B cell (primary cell): ENCODE results near the gene RARB. TPM values are rescaled to one million over a fixed set of nuclear protein-coding genes. Genes with fewer than 3 reads are reported as not detected.

ENCODE experiments used
- ATAC-seq: fragments of 200-7000 bp; cut with Tn5 transposase; one replicate; pipeline ENCODE4 v1.10.0; 2021; ENCODE audit warnings: low read depth, mild to moderate bottlenecking, moderate number of reproducible peaks, moderate library complexity
- CTCF ChIA-PET: fragments of 350-600 bp; sonication (Branson Sonifier 250); formaldehyde crosslinking; loops from one replicate; lab custom pipeline; 2021; ENCODE audit warnings: antibody characterized with exemption, inconsistent platforms; lab: Charles Lee
- POLR2A ChIA-PET: fragments of 350-600 bp; sonication (Branson Sonifier 250); formaldehyde crosslinking; loops from one replicate; lab custom pipeline; 2021; ENCODE audit warnings: antibody characterized with exemption; lab: Charles Lee
- DNase-seq: peaks from one replicate; pipeline ENCODE4 v3.0.0; 2013
- H2AFZ ChIP-seq: 2 replicates; pipeline ENCODE4 v1.6.1; 2012; ENCODE audit warnings: mild to moderate bottlenecking, low read depth, low read length; ENCODE audit not compliant: insufficient read depth, poor library complexity, severe bottlenecking
- H3K27ac ChIP-seq, 2 donors: 1 replicate in 1 of 2; 2 replicates in 1 of 2; pipeline ENCODE4 v1.5.1; 2012 to 2013; ENCODE audit warnings: low read length in 2 of 2, mild to moderate bottlenecking in 2 of 2, moderate library complexity in 1 of 2
- H3K27me3 ChIP-seq, 4 experiments: fragments of 200-600 bp in 1 of 4; sonication (generic) in 1 of 4; replicated peaks in 1 of 4; 1 replicate in 2 of 4; 2 replicates in 2 of 4; pipeline versions ENCODE4 v1.6.1 to v1.7.0; 2013 to 2016; ENCODE audit warnings: low read length in 3 of 4, mild to moderate bottlenecking in 2 of 4, mixed read lengths in 1 of 4, moderate library complexity in 1 of 4; ENCODE audit not compliant: insufficient read depth in 4 of 4, control insufficient read depth in 3 of 4; ENCODE audit errors: control extremely low read depth in 1 of 4
- H3K36me3 ChIP-seq, 2 experiments: replicated peaks in 1 of 2; 1 replicate in 1 of 2; 2 replicates in 1 of 2; pipeline versions ENCODE4 v1.6.1 to v1.7.1; 2013; ENCODE audit warnings: low read length in 1 of 2; ENCODE audit not compliant: insufficient read depth in 2 of 2, control insufficient read depth in 1 of 2; ENCODE audit errors: control extremely low read depth in 1 of 2, extremely low read depth in 1 of 2
- H3K4me1 ChIP-seq, 2 donors: fragments of 200-600 bp in 1 of 2; sonication (generic) in 1 of 2; 1 replicate in 1 of 2; 2 replicates in 1 of 2; pipeline versions ENCODE4 v1.5.1 to v1.6.1; 2013 to 2017; ENCODE audit warnings: low read length in 2 of 2; ENCODE audit not compliant: control insufficient read depth in 2 of 2, insufficient read depth in 2 of 2
- H3K4me2 ChIP-seq: replicated peaks from 2 replicates; pipeline ENCODE3; 2012; ENCODE audit warnings: mild to moderate bottlenecking, low read depth, low read length; ENCODE audit not compliant: poor library complexity, severe bottlenecking
- H3K4me3 ChIP-seq, 5 experiments: fragments of 200-600 bp in 1 of 5; sonication (generic) in 1 of 5; 1 replicate in 3 of 5; 2 replicates in 2 of 5; pipeline versions ENCODE4 v1.5.1 to v1.7.0; 2011 to 2016; ENCODE audit warnings: low read length in 4 of 5, mild to moderate bottlenecking in 4 of 5, low read depth in 2 of 5, control low read depth in 1 of 5, moderate library complexity in 1 of 5; ENCODE audit not compliant: insufficient read depth in 1 of 5; ENCODE audit errors: control extremely low read depth in 1 of 5, extremely low read depth in 1 of 5
- H3K79me2 ChIP-seq: fragments of 200-600 bp; sonication (generic); one replicate; pipeline ENCODE4 v1.6.0; 2016; ENCODE audit warnings: low read length; ENCODE audit not compliant: control insufficient read depth, insufficient read depth
- H3K9ac ChIP-seq: fragments of 200-600 bp; sonication (generic); 2 replicates; pipeline ENCODE4 v1.6.1; 2017; ENCODE audit warnings: mild to moderate bottlenecking, low read length, moderate library complexity
- H3K9me3 ChIP-seq, 3 donors: one replicate each; pipeline versions ENCODE4 v1.6.1 to v1.7.1; 2013; ENCODE audit warnings: low read length in 2 of 3; ENCODE audit not compliant: control insufficient read depth in 2 of 3, insufficient read depth in 1 of 3; ENCODE audit errors: control extremely low read depth in 1 of 3
- H4K20me1 ChIP-seq: 2 replicates; pipeline ENCODE4 v1.6.0; 2012; ENCODE audit warnings: mild to moderate bottlenecking, low read length; ENCODE audit not compliant: insufficient read depth, control insufficient read depth, poor library complexity, severe bottlenecking
- H3K27ac Mint-ChIP-seq: one replicate; pipeline ENCODE4 v1.8.0; 2021; ENCODE audit warnings: mixed read lengths
- H3K27me3 Mint-ChIP-seq: one replicate; pipeline ENCODE4 v1.8.0; 2021; ENCODE audit warnings: mixed read lengths
- H3K4me1 Mint-ChIP-seq: one replicate; pipeline ENCODE4 v1.8.0; 2021; ENCODE audit warnings: mixed read lengths
- H3K4me3 Mint-ChIP-seq: one replicate; pipeline ENCODE4 v1.8.0; 2021; ENCODE audit warnings: mixed read lengths
- H3K9me3 Mint-ChIP-seq: one replicate; pipeline ENCODE4 v1.8.0; 2022; ENCODE audit warnings: mixed read lengths; ENCODE audit not compliant: insufficient read depth
- CTCF ChIP-seq: fragments of 200-600 bp; IDR thresholded peaks from one replicate; pipeline ENCODE4 v1.8.0; 2022; ENCODE audit warnings: antibody characterized with exemption, mild to moderate bottlenecking
- EZH2 ChIP-seq: IDR thresholded peaks from 2 replicates; pipeline ENCODE4 v1.6.1; 2012; ENCODE audit warnings: borderline replicate concordance, low read depth, mild to moderate bottlenecking, moderate library complexity, low read length; ENCODE audit not compliant: insufficient read depth, poor library complexity, severe bottlenecking
- whole genome bisulfite sequencing: methylation state at CpG from one replicate; pipeline ENCODE4 v1.1.5; 2013; ENCODE audit warnings: missing lambda C conversion rate; ENCODE audit not compliant: insufficient coverage; 5-methylcytosine and 5-hydroxymethylcytosine counted together
- intact Hi-C: fragments of 100-400 bp; cut with micrococcal nuclease; formaldehyde crosslinking; loops from one replicate; pipeline ENCODE4 v1.10.0; 2022
- polyA plus RNA-seq: library from polyadenylated mRNA; depleted of rRNA; stranded (reverse); fragments of >200 nt; gene quantifications from 2 replicates; pipeline ENCODE4 v1.2.3, GENCODE V29; 2012
- total RNA-seq, 2 donors: library from RNA; stranded (reverse); fragments of 120-200 nt in 1 of 2; gene quantifications; 1 replicate in 1 of 2; 2 replicates in 1 of 2; pipeline versions ENCODE4 v1.2.3 to v1.2.4, GENCODE V29; 2013 to 2022

Gene RARB
- total and polyA plus RNA-seq, 2 donors (not counting 1 experiment from before 2014, with no cell fraction given) = not detected

DNA sequence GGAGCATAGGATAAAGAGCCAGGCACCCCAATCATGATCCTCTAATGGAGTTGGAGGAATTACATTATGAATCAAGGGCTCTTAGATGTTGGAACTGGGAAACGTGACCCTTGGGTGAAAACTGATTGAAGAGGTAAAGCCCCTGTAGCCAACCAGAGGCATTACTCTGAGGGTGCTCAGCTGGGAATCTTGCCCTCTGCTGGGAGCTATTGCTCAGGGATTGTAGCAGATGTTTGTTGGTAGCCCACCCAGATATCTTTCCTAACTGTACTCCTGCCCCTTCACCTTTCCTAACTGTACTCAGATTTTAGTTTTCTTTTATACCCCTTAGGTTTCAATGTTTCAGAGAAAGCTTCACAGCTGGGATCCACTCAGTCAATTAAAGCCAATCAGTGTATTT, 74.2 kb downstream of the RARB start:
- Histone ChIP-seq H4K20me1 (no peaks in the 10 kb centered on the region), H3K36me3 (no peaks in the 10 kb centered on the region), H3K4me3 (no peak overlapping the region), H3K27ac (no peak overlapping the region), H2AFZ (no peak overlapping the region), H3K4me2 (no peak overlapping the region), H3K9ac (no peak overlapping the region), H3K9me3 (no peaks in the 10 kb centered on the region), H3K27me3 (no peaks in the 10 kb centered on the region), H3K79me2 (no peaks in the 10 kb centered on the region), H3K4me1 (no peaks in the 10 kb centered on the region)
- POLR2A ChIA-PET = no interaction called here
- H3K27ac Mint-ChIP-seq = no peak overlapping the region
- H3K4me3 Mint-ChIP-seq = no peak overlapping the region
- ATAC-seq = no peak
- CTCF ChIA-PET = no interaction called here
- TF ChIP-seq EZH2 (no peak), CTCF (no peak)
- H3K4me1 Mint-ChIP-seq = no peaks in the 10 kb centered on the region
- intact Hi-C loops = no loop called here
- no peak for DNase-seq
- no peaks in the 10 kb centered on the region for H3K9me3 Mint-ChIP-seq
- peaks cover 3% of the 10 kb centered on the region for H3K27me3 Mint-ChIP-seq
- no CpG with 5 or more reads among the region's 1 CpG for WGBS

- Histone ChIP-seq H3K9ac (no peak overlapping the region), H4K20me1 (no peaks in the 10 kb centered on the region), H3K4me2 (no peak overlapping the region), H3K4me1 (no peaks in the 10 kb centered on the region), H2AFZ (no peak overlapping the region), H3K27me3 (no peaks in the 10 kb centered on the region), H3K27ac (no peak overlapping the region), H3K9me3 (no peaks in the 10 kb centered on the region), H3K36me3 (no peaks in the 10 kb centered on the region), H3K4me3 (no peak overlapping the region), H3K79me2 (no peaks in the 10 kb centered on the region)
- no peak for TF ChIP-seq CTCF
- TF ChIP-seq EZH2 = no peak
- intact Hi-C loops = no loop called here
- H3K27me3 Mint-ChIP-seq = peaks cover 3% of the 10 kb centered on the region
- 100% methylated on average over 2 of the region's 4 CpGs for WGBS
- ATAC-seq (no peak), DNase-seq (no peak)
- H3K27ac Mint-ChIP-seq = no peak overlapping the region
- no peaks in the 10 kb centered on the region for H3K9me3 Mint-ChIP-seq
- ChIA-PET CTCF (no interaction called here), POLR2A (no interaction called here)
- no peak overlapping the region for H3K4me3 Mint-ChIP-seq
- no peaks in the 10 kb centered on the region for H3K4me1 Mint-ChIP-seq
Observed at GRCh38 chr3:25503898-25504301, 75.8 kb downstream of the RARB start.
